GM12873 (cell line): Measurements from ENCODE around the gene EML1.

Experiments
- CTCF ChIP-seq: IDR thresholded peaks from 2 replicates; pipeline ENCODE4 v1.5.1; 2012; ENCODE audit warnings: low read depth, mild to moderate bottlenecking, moderate library complexity, low read length, control low read depth; ENCODE audit not compliant: insufficient read depth; ENCODE audit errors: missing control alignments

Gene EML1

GRCh38 chr14:99786511-99786989 is 6.7 kb upstream of the EML1 start:
- TF ChIP-seq CTCF, result no peak

- no peak for TF ChIP-seq CTCF
Measured at GRCh38 chr14:99788713-99789112, 4.5 kb upstream of the EML1 start.

- TF ChIP-seq CTCF, result no peak
Measured at GRCh38 chr14:99789581-99789980, 3.6 kb upstream of the EML1 start.

- no peak for TF ChIP-seq CTCF
Measured at GRCh38 chr14:99790201-99790977, 2.8 kb upstream of the EML1 start.

- TF ChIP-seq CTCF, result no peak
Measured at GRCh38 chr14:99790978-99791376, 2.2 kb upstream of the EML1 start.

GRCh38 chr14:99791476-99792209 is 1.6 kb upstream of the EML1 start:
- no peak for TF ChIP-seq CTCF

- no peak for TF ChIP-seq CTCF
Measured at GRCh38 chr14:99792210-99792535, 1.0 kb upstream of the EML1 start.
